Inflammatory macrophage (primary cell): ENCODE results near the gene RHOA.
"Not testable (repeated sequence)": the region's sequence is repeated elsewhere in the genome, so short reads cannot be mapped to it uniquely, and the experiment has no call there.

ENCODE experiments used
- DNase-seq, 2 donors: peaks; one replicate each; pipeline ENCODE4 v3.0.0-alpha.2; 2020 to 2022

RHOA gene

DNA sequence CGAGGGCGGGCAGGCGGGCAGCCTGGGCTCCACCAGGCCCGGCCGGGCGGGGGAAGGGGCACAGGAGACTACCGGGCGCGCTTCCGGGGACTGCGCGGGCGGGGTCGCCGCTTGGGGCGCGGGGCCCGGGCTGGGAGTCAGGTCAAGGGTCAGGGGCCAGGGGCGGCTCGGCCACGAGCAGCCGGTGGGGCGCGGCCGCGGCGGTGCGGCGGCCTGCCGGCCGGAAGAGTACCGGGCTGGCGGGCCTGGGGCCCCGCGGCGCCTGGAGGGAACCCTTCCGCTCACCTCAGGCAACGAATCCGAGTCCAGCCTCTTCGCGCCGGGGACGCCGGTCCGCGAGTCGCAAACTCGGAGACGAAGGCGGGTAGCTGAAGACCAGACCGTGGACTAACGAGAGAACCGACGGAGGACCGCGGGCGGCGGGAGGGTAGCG lies 225 bp downstream of the RHOA start:
- peak in 1 of 2 donors; percentile 78 for DNase-seq

DNA sequence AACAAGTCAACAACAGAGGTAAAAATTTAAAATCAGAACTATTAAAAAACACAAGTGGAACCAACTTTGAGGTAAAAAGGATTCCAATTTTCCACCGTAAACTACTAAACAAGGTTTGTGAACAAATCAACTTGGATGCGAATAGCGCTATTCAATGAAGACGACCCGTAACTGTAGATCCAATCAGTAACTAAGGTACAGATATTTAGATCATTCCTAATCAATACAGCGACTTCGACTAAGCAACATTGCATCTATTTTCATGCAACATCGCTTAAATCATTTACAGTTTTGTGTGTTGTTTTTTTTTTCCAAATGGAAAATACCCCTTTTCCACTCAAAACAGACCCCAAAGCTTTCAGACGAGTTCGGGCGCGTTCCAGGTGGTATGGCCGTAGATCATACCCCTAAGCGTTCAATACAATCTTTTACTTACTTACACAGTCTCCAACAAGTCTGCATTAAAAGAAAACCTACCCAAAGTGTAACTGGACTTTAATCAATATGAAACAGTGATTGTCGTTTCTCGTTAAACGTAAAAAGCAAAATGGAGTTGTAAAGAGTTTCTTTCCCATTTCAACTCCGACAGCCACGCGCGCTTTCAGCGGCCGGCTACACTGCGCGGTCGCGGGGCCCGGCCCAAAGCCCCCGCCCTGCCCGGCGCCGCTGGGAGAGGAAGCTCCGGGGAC lies 786 bp downstream of the RHOA start:
- peak in 1 of 2 donors; percentile 69 for DNase-seq

DNA sequence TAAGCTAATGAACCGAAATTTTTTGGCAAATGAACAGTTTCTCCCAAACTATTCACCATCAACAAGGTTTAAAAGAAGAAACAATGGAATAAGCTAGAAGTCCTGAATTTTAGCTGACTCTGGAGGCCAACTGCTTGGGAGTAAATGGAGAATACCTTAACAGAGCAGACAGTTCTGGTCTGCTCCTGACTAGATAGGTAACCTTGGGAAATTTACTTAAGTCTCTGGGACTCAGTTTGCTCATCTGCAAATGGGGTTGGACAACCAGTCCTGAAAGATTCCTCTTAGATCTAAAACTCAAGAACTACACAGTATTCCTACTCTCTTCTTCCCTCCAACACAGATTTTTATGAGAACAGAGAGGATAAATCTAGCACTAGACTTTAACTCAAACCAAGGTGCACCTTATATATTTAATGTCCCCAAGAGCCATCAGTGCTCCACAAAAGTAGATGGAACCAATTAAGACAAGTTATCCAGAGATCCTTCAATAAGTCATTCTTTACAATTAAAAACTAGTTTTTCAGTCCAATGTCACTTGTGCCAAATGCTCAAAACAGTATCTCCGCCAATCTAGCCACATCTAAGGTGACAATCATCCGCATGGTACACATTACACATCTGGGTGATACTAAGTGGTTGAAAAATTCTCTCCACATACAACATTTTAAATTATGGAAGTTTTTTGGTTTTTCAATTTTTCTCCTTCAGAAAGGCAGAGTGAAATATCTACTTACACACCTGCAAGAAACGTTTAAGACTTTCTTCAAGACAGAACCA lies 1.5 kb downstream of the RHOA start:
- no peak for DNase-seq

DNA sequence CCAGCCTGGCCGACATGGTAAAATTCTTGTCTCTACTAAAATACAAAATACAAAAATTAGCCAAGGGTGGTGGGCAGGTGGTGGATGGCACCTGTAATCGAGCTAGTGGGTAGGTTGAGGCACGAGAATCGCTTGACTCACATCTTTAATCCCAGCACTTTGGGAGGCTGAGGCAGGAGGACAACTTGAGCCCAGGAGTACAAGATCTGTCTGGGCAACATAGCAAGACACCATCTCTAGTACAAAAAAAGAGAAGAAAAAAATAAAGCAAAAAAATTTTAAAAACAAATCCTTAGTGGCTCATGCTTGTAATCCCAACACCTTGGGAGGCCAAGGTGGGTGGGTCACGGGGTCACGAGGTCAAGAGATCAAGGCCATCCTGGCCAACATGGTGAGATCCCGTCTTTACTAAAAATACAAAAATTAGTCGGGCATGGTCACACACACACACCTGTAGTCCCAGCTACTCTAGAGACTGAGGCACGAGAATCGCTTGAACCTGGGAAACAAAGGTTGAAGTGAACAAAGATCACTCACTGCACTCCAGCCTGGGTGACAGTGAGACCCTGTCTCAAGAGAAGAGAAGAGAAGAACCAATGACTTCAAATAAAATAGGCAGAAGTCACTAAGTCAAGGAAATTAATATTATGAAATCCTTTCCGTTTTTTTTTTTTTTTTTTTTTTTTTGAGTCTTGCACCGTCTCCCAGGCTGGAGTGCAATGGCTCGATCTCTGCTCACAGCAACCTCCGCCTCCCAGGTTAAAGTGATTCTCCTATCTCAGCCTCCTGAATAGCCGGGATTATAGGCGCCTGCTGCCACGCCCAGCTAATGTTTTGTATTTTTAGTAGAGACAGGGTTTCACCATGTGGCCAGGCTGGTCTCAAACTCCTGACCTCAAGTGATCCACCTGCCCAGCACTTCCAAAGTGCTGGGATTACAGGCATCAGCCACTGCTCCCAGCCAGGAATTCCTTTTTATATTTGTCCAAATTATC lies 4.9 kb downstream of the RHOA start:
- peak in 1 of 2 donors; percentile 73 for DNase-seq

DNA sequence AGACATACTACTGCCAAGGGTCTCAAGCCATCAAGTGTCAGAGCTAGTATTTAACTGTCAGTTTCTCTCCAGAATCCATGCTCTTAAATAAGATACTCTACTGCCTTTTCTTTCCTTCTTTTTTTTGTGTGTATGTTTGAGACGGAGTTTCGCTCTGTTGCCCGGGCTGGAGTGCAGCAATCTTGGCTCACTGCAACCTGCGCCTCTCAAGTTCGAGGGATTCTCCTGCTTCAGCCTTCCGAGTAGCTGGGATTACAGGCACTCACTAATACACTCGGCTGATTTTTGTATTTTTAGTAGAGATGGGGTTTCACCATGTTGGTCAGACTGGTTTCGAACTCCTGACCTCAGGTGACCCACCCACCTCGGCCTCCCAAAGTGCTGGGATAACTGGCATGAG lies 6.2 kb downstream of the RHOA start:
- not testable (repeated sequence) for DNase-seq

- DNase-seq = no peak
These were observed 7.9 kb downstream of the RHOA start for GRCh38 chr3:49403891-49404290.

DNA sequence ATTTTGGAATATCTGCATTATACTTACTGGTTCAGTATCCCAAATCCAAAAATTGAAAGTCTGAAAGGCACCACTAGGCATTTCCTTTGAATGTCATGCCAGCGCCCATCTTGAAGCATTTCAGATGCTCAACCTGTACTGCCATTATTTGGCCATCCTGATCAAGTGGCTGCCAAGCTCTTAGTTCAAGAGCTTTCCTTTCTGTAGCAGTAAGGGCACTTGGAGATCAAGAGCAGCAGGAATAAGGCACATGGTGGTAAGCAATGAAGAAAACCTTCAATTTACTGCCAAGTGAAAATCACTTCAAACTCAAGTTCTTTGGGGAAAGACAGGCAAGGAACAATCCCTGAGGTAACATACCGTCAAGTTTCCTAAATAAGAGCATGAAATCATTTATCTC lies 10.0 kb downstream of the RHOA start:
- no peak for DNase-seq

GRCh38 chr3:49399461-49399860 lies 12.3 kb downstream of the RHOA start:
- DNase-seq = no peak

GRCh38 chr3:49397470-49397869 lies 14.3 kb downstream of the RHOA start:
- DNase-seq = peak in 1 of 2 donors; percentile 18

GRCh38 chr3:49391310-49391709 lies 20.5 kb downstream of the RHOA start:
- DNase-seq = not testable (repeated sequence)

GRCh38 chr3:49389297-49389696 lies 22.5 kb downstream of the RHOA start:
- no peak for DNase-seq

DNA sequence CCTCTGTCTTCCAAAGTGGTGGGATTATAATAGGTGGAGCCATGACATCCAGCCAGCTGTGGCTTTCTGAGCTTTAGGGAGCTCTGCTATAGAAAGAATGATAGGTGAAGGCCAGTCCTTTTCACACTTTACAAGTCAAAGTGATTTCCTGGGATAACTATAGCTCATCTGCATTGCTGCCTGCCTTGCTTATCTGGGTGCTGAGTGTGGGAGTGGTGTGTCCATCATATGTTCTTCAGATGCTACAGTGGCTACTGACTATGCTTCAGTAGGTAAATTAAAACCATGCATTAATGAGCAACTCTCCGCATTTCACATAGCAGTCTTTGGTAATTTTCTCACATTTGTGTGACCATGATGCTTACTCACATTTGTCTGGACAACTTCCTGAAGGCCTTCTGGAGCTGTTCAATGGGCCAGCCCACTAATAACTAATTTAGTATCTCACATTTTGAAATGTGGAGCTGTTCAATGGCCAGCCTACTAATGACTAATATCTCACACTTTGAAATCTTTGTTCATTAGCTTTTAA lies 23.4 kb downstream of the RHOA start:
- peak; percentile 26 to 42 for DNase-seq

DNA sequence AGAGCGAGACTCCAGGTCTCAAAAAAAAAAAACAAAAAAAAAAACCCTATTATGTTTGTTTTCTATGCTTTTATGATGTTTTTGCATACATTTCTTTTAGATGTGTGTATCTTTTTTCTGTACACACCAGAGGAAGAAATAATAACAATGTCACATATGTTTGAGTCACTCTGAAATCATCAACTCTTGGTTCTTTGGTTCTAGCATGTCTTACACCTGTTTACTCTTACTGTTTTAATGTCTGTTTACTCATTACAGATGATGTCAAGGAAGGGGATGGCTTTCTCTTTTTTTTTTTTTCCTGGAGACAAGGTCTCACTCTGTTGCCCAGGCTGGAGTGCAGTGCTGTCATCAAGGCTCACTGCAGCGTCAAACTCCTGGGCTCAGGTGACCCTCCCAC lies 24.1 kb downstream of the RHOA start:
- DNase-seq = no peak

DNA sequence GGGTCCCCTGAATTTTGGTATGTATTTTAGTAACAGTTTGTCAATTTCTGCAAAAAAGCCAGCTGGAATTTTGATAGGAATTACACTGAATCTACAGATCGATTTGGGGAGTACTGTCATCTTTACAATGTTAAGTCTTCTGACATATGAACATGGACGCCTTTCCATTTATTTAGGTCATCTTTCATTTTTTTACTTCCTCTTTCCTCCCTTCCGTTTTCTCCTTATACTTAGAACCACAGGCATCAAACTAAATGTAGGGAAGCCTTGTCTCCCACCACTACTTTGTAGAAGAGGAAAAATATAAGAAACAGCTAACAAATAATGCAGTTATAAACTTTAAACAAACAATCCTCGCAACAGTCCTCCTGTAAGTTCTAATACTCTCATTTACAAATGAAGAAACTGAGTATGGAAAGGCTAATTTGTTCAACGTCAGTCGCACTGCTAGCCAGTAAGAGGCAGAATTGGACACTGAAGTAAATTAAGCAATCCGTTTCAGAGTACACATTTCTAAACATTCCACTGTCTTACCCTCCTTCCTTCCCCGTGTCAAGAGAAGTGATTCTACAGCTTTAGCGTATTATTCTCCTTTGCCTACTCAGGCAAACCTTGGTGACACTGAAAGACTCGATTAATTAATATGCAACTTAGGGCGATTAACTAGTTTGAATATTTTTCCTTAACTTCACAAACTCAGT lies 25.6 kb downstream of the RHOA start:
- peak; percentile 37 to 74 for DNase-seq

DNA sequence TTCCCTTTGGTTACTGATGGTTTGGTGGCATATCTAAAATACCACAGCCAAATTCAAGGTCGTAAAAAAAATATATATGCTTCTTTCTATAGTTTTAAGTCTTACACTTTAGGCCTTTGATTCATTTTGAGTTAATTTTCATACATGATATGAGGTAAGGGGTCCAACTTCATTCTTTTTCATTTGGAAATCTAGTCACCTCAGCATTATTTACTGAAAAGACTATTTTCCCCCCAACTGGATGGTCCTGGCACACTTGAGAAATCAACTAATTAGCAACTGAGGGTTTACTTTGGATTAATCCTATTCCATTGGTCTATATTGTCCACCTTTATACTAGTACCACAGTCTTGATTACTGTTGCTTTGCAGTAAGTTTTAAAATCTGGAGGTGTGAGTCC lies 26.2 kb downstream of the RHOA start:
- no peak for DNase-seq

- DNase-seq = no peak
These were observed 28.4 kb downstream of the RHOA start for GRCh38 chr3:49383387-49383786.

- no peak for DNase-seq
These were observed 33.4 kb downstream of the RHOA start for GRCh38 chr3:49378249-49378895.

GRCh38 chr3:49377483-49377882 lies 34.3 kb downstream of the RHOA start:
- DNase-seq = peak; percentile 17 to 40

- no peak for DNase-seq
These were observed 39.8 kb downstream of the RHOA start for GRCh38 chr3:49371946-49372345.

DNA sequence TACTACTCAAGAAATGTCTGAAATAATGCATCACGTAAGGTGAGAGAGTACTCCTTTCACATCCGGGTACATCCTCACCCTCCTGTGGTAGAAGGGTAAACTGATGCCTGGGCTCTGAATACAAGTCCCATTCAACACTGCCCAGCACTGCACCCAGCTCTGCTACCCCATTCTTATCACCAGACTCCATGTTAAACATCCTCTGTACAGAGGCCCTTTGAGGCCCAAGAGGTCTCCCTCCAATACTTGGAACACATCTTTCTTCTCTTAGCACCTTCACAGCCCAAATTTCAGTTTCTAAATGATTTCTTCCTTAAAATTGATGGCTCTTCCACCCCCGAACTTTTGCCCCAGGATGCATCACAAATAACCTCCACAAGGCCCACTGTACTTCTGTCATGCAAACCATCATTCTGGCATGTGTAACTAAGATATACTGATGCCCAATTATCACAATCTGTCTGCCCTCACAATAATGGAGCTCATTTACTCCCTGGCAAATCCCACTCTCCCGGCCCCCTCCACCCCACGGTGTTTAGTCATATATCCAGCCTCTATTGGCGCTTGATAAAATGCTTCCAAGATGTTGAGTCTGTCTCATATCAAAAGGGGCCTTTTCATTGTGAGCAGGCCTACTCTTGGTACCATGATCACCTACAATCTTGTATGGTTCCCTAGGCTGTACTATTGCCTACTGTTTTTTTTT lies 41.0 kb downstream of the RHOA start:
- no peak for DNase-seq

DNA sequence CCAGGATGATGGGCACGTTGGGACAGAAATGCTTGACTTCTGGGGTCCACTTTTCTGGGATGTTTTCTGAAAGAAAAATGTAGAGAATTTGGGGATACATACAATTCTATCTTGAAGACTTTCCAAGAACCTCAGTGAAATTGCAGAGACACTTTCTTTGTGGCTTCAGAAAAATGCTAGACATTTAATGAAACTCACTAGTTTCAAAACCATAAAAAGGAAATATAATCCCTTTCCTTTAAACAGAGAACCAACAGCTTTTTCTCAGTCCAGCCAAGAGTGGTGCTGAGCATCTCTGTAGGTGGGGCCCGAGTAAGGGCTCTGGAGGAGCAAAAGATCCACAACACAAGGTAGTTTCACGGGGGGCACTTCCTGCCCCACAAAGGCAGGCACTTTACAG lies 49.2 kb downstream of the RHOA start:
- DNase-seq = no peak
